Measurements from ENCODE around the gene SPDYE3.
"Not testable (repeated sequence)": the region's sequence is repeated elsewhere in the genome, so short reads cannot be mapped to it uniquely, and the experiment has no call there.

GRCh38 chr7:100269306-100270045 is 38.0 kb upstream of the SPDYE3 start:
- TF ChIP-seq CTCF (IDR thresholded peaks at IDR 0.05; ENCODE audit: poor library complexity, severe bottlenecking); REST (IDR thresholded peaks at IDR 0.05; ENCODE audit: borderline replicate concordance): not testable (repeated sequence)
